ENCODE measurements around the gene FGF14. TPM values are rescaled to one million over a fixed set of nuclear protein-coding genes. Genes with fewer than 3 reads are reported as not detected.

FGF14 gene
- total RNA-seq, 1 donor from 2014 or later = 1.4 TPM

DNA sequence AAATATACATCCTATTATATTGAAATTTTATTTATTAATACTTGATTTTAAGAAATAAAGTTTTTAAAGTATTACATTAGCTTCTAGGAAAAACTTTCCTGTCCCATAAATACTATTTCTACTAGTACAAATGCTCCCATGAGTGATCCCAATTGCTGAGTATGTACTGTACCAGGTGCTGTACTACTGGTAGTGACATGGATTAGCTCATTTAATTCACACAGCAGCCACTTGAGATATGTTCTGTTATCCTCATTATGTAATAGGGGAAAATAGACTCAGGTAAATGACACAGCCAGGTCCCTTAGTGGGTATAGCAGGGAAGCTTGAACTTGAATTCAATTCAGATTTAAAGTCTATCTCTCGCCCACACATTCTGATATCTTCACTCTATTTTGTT, 363.1 kb downstream of the FGF14 start:
- Mint-ChIP-seq H3K27me3 (ENCODE audit: insufficient read depth, low read depth) (peaks cover 4% of the 10 kb centered on the region), H3K4me3 (no peak overlapping the region)

DNA sequence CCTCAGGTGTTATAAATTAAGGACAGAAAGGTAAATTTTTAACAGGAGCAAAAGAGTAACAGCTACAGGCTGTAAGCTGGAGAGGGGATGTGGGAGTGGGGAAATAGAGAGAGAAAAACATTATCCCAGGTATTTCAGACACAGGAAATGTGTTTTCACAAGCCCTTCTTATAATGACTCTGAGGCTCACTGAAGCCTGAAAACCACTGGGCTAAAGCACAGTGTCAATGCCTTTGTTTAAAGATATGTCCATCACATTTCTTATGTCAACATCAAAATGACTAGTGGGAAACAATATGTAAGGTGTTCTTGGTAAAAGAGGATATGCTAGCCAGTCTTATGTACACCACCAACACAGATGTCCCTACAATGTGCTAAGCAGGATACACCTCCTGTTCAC, 365.9 kb downstream of the FGF14 start:
- Mint-ChIP-seq H3K36me3 (no peaks in the 10 kb centered on the region), H3K4me1 (peaks cover 34% of the 10 kb centered on the region), H3K4me3 (no peak overlapping the region), H3K27ac (no peak overlapping the region), H3K9me3 (no peaks in the 10 kb centered on the region), H3K27me3 (ENCODE audit: insufficient read depth, low read depth) (peaks cover 4% of the 10 kb centered on the region)
- peaks cover 19% of the 10 kb centered on the region for H3K4me1 ChIP-seq
- no peak overlapping the region for H2AFZ ChIP-seq (replicated peaks)
- no peaks in the 10 kb centered on the region for H3K9me3 ChIP-seq (ENCODE audit: low read depth)
- H4K20me1 ChIP-seq (ENCODE audit: low read depth) = no peaks in the 10 kb centered on the region
- H3K27me3 ChIP-seq = no peaks in the 10 kb centered on the region
- peaks cover 7% of the 10 kb centered on the region for H3F3A ChIP-seq (ENCODE audit: low read depth)
- DNase-seq (ENCODE audit: low spot score) = no peak
- H3K4me2 ChIP-seq = no peak overlapping the region
- no peak overlapping the region for H3K27ac ChIP-seq
- H3K79me2 ChIP-seq (ENCODE audit: low read depth) = no peaks in the 10 kb centered on the region
- TF ChIP-seq EZH2phosphoT487 (IDR thresholded peaks at IDR 0.05) = no peak
- no peak for TF ChIP-seq CTCF (IDR thresholded peaks at IDR 0.05)
- TF ChIP-seq EZH2 (IDR thresholded peaks at IDR 0.05) = no peak
- H3K4me3 ChIP-seq = no peak overlapping the region
- H3K36me3 ChIP-seq = no peaks in the 10 kb centered on the region
- H3K9ac ChIP-seq = no peak overlapping the region

More for the DNA sequence above, 363.1 kb downstream of the FGF14 start:
- Histone ChIP-seq H3K9ac (no peak overlapping the region), H2AFZ (replicated peaks) (no peak overlapping the region), H3K4me2 (no peak overlapping the region), H3F3A (ENCODE audit: low read depth) (peaks cover 4% of the 10 kb centered on the region), H3K27me3 (no peaks in the 10 kb centered on the region), H3K79me2 (ENCODE audit: low read depth) (no peaks in the 10 kb centered on the region), H3K4me3 (no peak overlapping the region), H4K20me1 (ENCODE audit: low read depth) (no peaks in the 10 kb centered on the region), H3K4me1 (peaks cover 10% of the 10 kb centered on the region), H3K27ac (no peak overlapping the region), H3K36me3 (no peaks in the 10 kb centered on the region), H3K9me3 (ENCODE audit: low read depth) (no peaks in the 10 kb centered on the region)
- Mint-ChIP-seq H3K4me1 (peaks cover 20% of the 10 kb centered on the region), H3K9me3 (no peaks in the 10 kb centered on the region), H3K27ac (no peak overlapping the region), H3K36me3 (no peaks in the 10 kb centered on the region)
- no peak for DNase-seq (ENCODE audit: low spot score)
- no peak for TF ChIP-seq EZH2 (IDR thresholded peaks at IDR 0.05)
- no peak for TF ChIP-seq EZH2phosphoT487 (IDR thresholded peaks at IDR 0.05)
- TF ChIP-seq CTCF (IDR thresholded peaks at IDR 0.05) = no peak

GRCh38 chr13:102033857-102034331, 368.0 kb downstream of the FGF14 start:
- Mint-ChIP-seq H3K27me3 (ENCODE audit: insufficient read depth, low read depth) (peaks cover 4% of the 10 kb centered on the region), H3K27ac (peak overlapping the region; percentile 40), H3K4me3 (peak overlapping the region; percentile 2), H3K4me1 (peaks cover 34% of the 10 kb centered on the region), H3K9me3 (no peaks in the 10 kb centered on the region), H3K36me3 (no peaks in the 10 kb centered on the region)
- peak; percentile 56 for DNase-seq (ENCODE audit: low spot score)
- peak overlapping the region; percentile 48 for H3K4me2 ChIP-seq
- TF ChIP-seq EZH2 (IDR thresholded peaks at IDR 0.05) = no peak
- no peaks in the 10 kb centered on the region for H3K9me3 ChIP-seq (ENCODE audit: low read depth)
- H3K36me3 ChIP-seq = no peaks in the 10 kb centered on the region
- no peak overlapping the region for H3K9ac ChIP-seq
- no peak overlapping the region for H3K4me3 ChIP-seq
- H4K20me1 ChIP-seq (ENCODE audit: low read depth) = no peaks in the 10 kb centered on the region
- H3K4me1 ChIP-seq = peaks cover 19% of the 10 kb centered on the region
- peak overlapping the region; percentile 26 for H2AFZ ChIP-seq (replicated peaks)
- no peaks in the 10 kb centered on the region for H3K79me2 ChIP-seq (ENCODE audit: low read depth)
- peak overlapping the region; percentile 23 for H3K27ac ChIP-seq
- H3K27me3 ChIP-seq = no peaks in the 10 kb centered on the region
- peaks cover 7% of the 10 kb centered on the region for H3F3A ChIP-seq (ENCODE audit: low read depth)

DNA sequence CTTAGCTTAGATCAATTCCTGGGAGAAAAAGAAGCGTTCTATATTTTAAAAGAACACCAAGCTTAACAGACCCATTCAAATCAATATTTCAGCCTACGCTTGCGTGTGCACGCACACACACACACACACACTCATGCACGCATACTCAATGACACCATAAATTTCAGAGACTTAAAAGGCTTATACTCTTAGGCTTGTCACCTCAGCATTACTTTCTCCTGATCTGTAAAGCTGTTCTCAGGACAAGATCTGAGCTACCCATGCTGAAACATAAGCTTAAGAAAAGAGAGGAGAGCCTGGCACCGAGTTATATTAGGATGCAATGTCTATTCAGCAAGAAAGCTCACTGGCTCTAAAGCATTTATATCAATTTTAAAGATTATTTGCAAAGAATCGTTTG, 368.5 kb downstream of the FGF14 start:
- Mint-ChIP-seq H3K4me1 (peaks cover 36% of the 10 kb centered on the region), H3K36me3 (no peaks in the 10 kb centered on the region), H3K9me3 (no peaks in the 10 kb centered on the region), H3K27me3 (ENCODE audit: insufficient read depth, low read depth) (peaks cover 4% of the 10 kb centered on the region), H3K4me3 (peak overlapping the region; percentile 2), H3K27ac (peak overlapping the region; percentile 40)
- no peaks in the 10 kb centered on the region for H4K20me1 ChIP-seq (ENCODE audit: low read depth)
- H2AFZ ChIP-seq (replicated peaks) = peak overlapping the region; percentile 26
- H3K4me3 ChIP-seq = no peak overlapping the region
- H3K4me2 ChIP-seq = peak overlapping the region; percentile 48
- H3K4me1 ChIP-seq = peaks cover 19% of the 10 kb centered on the region
- TF ChIP-seq CTCF (IDR thresholded peaks at IDR 0.05) = no peak
- no peak for TF ChIP-seq EZH2phosphoT487 (IDR thresholded peaks at IDR 0.05)
- TF ChIP-seq EZH2 (IDR thresholded peaks at IDR 0.05) = no peak
- no peaks in the 10 kb centered on the region for H3K27me3 ChIP-seq
- no peak overlapping the region for H3K9ac ChIP-seq
- DNase-seq (ENCODE audit: low spot score) = no peak
- no peaks in the 10 kb centered on the region for H3K79me2 ChIP-seq (ENCODE audit: low read depth)
- no peaks in the 10 kb centered on the region for H3K9me3 ChIP-seq (ENCODE audit: low read depth)
- no peaks in the 10 kb centered on the region for H3K36me3 ChIP-seq
- peak overlapping the region; percentile 23 for H3K27ac ChIP-seq
- H3F3A ChIP-seq (ENCODE audit: low read depth) = peaks cover 7% of the 10 kb centered on the region

All from neural progenitor cell (in vitro differentiated cells).